Endothelial cell of umbilical vein (primary cell): ENCODE measurements around the gene TRIM23. TPM values are rescaled to one million over a fixed set of nuclear protein-coding genes. Genes with fewer than 3 reads are reported as not detected.

Experiments
- BruUV-seq: library from RNA; stranded (reverse); fragments of 400-500 nt; replicated peaks from 2 replicates; lab custom pipeline; 2021; lab: Mats Ljungman, UMichigan
- CTCF ChIA-PET: fragments of 300-600, 350-600 bp; sonication (Branson Sonifier 250); formaldehyde crosslinking; loops from one replicate; lab custom pipeline; 2021; ENCODE audit warnings: antibody characterized with exemption, inconsistent platforms; lab: Charles Lee
- POLR2A ChIA-PET: fragments of 300-600, 350-600 bp; sonication (Branson Sonifier 250); formaldehyde crosslinking; loops from one replicate; lab custom pipeline; 2021; ENCODE audit warnings: antibody characterized with exemption, inconsistent platforms; lab: Charles Lee
- DNase-seq: peaks from one replicate; pipeline ENCODE4 v3.0.0-alpha.2; 2011; ENCODE audit warnings: low read depth, low spot score
- FAIRE-seq: peaks from 2 replicates; lab custom pipeline; 2011; peaks lifted over from hg19 to GRCh38; lab: Jason Lieb, UNC
- H2AFZ ChIP-seq: 2 replicates; pipeline ENCODE4 v1.6.0; 2012; ENCODE audit warnings: low read depth, low read length, control low read depth, inconsistent platforms
- H3K27ac ChIP-seq: 2 replicates; pipeline ENCODE4 v1.5.1; 2011; ENCODE audit warnings: low read depth, mild to moderate bottlenecking, control low read depth, low read length, moderate library complexity; ENCODE audit not compliant: insufficient read depth
- H3K27me3 ChIP-seq, 2 experiments: 2 replicates each; pipeline versions ENCODE4 v1.6.0 to v1.6.1; 2011; ENCODE audit warnings: low read length in 2 of 2, mixed read lengths in 1 of 2; ENCODE audit not compliant: control insufficient read depth in 2 of 2, insufficient read depth in 2 of 2
- H3K36me3 ChIP-seq, 2 experiments: 2 replicates in 1 of 2; 3 replicates in 1 of 2; pipeline ENCODE4 v1.5.1; 2011; ENCODE audit warnings: low read length in 2 of 2, mild to moderate bottlenecking in 1 of 2, moderate library complexity in 1 of 2; ENCODE audit not compliant: control insufficient read depth in 2 of 2, insufficient read depth in 2 of 2; ENCODE audit errors: extremely low read depth in 1 of 2
- H3K4me1 ChIP-seq: 3 replicates; pipeline ENCODE4 v1.5.1; 2011; ENCODE audit warnings: mild to moderate bottlenecking, low read length; ENCODE audit not compliant: control insufficient read depth, insufficient read depth; ENCODE audit errors: extremely low read depth
- H3K4me2 ChIP-seq: 2 replicates; pipeline ENCODE4 v1.6.1; 2011; ENCODE audit warnings: low read length, control low read depth, mixed read lengths; ENCODE audit not compliant: insufficient read depth
- H3K4me3 ChIP-seq, 3 experiments: fragments of 200-600 bp in 1 of 3; sonication (generic), shearing (Covaris generic) in 1 of 3; replicated peaks in 1 of 3; 2 replicates each; pipeline ENCODE4 v1.5.1; 2011 to 2016; ENCODE audit warnings: control low read depth in 3 of 3, low read length in 3 of 3, mild to moderate bottlenecking in 2 of 3, inconsistent platforms in 1 of 3, low read depth in 1 of 3, moderate library complexity in 1 of 3; ENCODE audit not compliant: insufficient read depth in 1 of 3
- H3K79me2 ChIP-seq: 2 replicates; pipeline ENCODE4 v1.6.0; 2012; ENCODE audit warnings: low read length, inconsistent platforms; ENCODE audit not compliant: control insufficient read depth, insufficient read depth
- H3K9ac ChIP-seq: replicated peaks from 2 replicates; pipeline ENCODE3; 2011; ENCODE audit warnings: low read length, control low read depth; ENCODE audit not compliant: insufficient read depth; ENCODE audit errors: extremely low read depth
- H3K9me1 ChIP-seq: replicated peaks from 3 replicates; pipeline ENCODE4 v1.6.0; 2011; ENCODE audit warnings: mild to moderate bottlenecking, low read length; ENCODE audit not compliant: control insufficient read depth, insufficient read depth; ENCODE audit errors: extremely low read depth
- H3K9me3 ChIP-seq: replicated peaks from 2 replicates; pipeline ENCODE4 v1.5.1; 2012; ENCODE audit warnings: low read length, inconsistent platforms; ENCODE audit not compliant: control insufficient read depth, insufficient read depth
- H4K20me1 ChIP-seq: replicated peaks from 2 replicates; pipeline ENCODE3; 2011; ENCODE audit warnings: mild to moderate bottlenecking, low read length; ENCODE audit not compliant: control insufficient read depth, insufficient read depth; ENCODE audit errors: extremely low read depth
- EZH2 ChIP-seq: IDR thresholded peaks from 2 replicates; pipeline ENCODE4 v1.6.1; 2012; ENCODE audit warnings: borderline replicate concordance, low read depth, mild to moderate bottlenecking, moderate library complexity, low read length, inconsistent platforms; ENCODE audit not compliant: severe bottlenecking
- FOS ChIP-seq: IDR thresholded peaks from 2 replicates; pipeline ENCODE4 v1.6.1; 2011; ENCODE audit warnings: mild to moderate bottlenecking, low read length, moderate library complexity, borderline replicate concordance; ENCODE audit not compliant: insufficient read depth
- GATA2 ChIP-seq: IDR thresholded peaks from 2 replicates; pipeline ENCODE4 v1.7.0; 2011; ENCODE audit warnings: low read depth, mild to moderate bottlenecking, moderate library complexity, mixed read lengths, low read length; ENCODE audit not compliant: insufficient read length, insufficient read depth
- JUN ChIP-seq: IDR thresholded peaks from 2 replicates; pipeline ENCODE4 v1.6.1; 2011; ENCODE audit warnings: borderline replicate concordance, low read depth; ENCODE audit not compliant: insufficient read length, insufficient read depth
- MYC ChIP-seq: IDR thresholded peaks from one replicate; pipeline ENCODE4 v1.6.1; 2011; ENCODE audit warnings: mild to moderate bottlenecking, low read depth, low read length
- POLR2A ChIP-seq: IDR thresholded peaks from 2 replicates; pipeline ENCODE4 v1.6.1; 2012; ENCODE audit warnings: low read depth, mild to moderate bottlenecking, control low read depth, low read length
- POLR2AphosphoS5 ChIP-seq: IDR thresholded peaks from 2 replicates; pipeline ENCODE4 v1.6.1; 2012; ENCODE audit warnings: low read depth, mild to moderate bottlenecking, control low read depth, low read length, moderate library complexity; ENCODE audit not compliant: insufficient read depth
- dilution Hi-C: fragments of 300-500 bp; cut with MboI; formaldehyde crosslinking; loops from one replicate; pipeline ENCODE4 v1.15.0; 2019; ENCODE audit warnings: low sequenced_read_pairs; ENCODE audit not compliant: extremely low pct_ligation_motif_present
- intact Hi-C: fragments of 100-400 bp; cut with micrococcal nuclease; formaldehyde crosslinking; loops from one replicate; pipeline ENCODE4 v1.10.0; 2022
- polyA plus RNA-seq, 4 experiments: library from polyadenylated mRNA; depleted of rRNA in 3 of 4; stranded (reverse) in 3 of 4; unstranded in 1 of 4; fragments of >200 nt; gene quantifications; 2 replicates each; pipeline versions ENCODE4 v1.2.1 to v1.2.3, GENCODE V29; 2011 to 2012; ENCODE audit warnings: missing spikeins in 1 of 4
- total RNA-seq: library from RNA; stranded (reverse); gene quantifications from 2 replicates; pipeline ENCODE4 v1.2.3, GENCODE V29; 2021
- TF ChIP-seq, protein P1 (sequence below): IDR thresholded peaks from 2 replicates; pipeline ENCODE4 v1.6.1; 2011; ENCODE audit not compliant: insufficient read depth, insufficient read length
- TF ChIP-seq, protein P2 (sequence below), 2 donors: IDR thresholded peaks; 1 replicate in 1 of 2; 2 replicates in 1 of 2; pipeline ENCODE4 v1.5.1; 2011; ENCODE audit warnings: low read length in 2 of 2, mild to moderate bottlenecking in 2 of 2, moderate library complexity in 2 of 2, control low read depth in 1 of 2, inconsistent platforms in 1 of 2, low read depth in 1 of 2; ENCODE audit not compliant: insufficient read depth in 1 of 2; ENCODE audit errors: extremely low read depth in 1 of 2

The TRIM23 gene
- total and polyA plus RNA-seq, 2 donors (not counting 3 experiments of a cell fraction or from before 2014, with no cell fraction given): 2.2 to 10.6 TPM

DNA sequence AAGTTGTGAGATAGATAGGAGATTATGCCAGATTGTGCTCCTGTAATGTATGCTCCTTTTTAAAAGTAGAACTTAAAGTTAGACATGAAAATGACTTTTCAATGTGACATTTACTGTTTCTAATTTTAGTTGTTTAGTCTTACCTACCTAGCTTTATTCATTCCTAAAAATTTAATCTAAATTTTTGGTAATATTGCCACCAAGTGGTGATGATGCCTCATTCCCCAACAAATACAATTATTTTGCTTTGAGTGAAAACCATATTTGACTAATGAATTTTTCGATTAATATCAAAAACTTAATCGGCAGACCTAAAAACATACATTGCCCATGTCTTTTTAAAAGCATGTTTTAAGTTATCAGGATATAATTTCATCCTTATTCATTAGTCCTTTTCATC is 35.4 kb downstream of the TRIM23 start:
- FAIRE-seq: peak; percentile 44

More for the DNA sequence above, 35.4 kb downstream of the TRIM23 start:
- dilution Hi-C loops: no loop called here
- Histone ChIP-seq H3K4me2 (no peak overlapping the region), H3K36me3 (peaks cover 4 to 15% of the 10 kb centered on the region in 2 experiments), H3K27me3 (no peaks in the 10 kb centered on the region), H3K9me3 (no peaks in the 10 kb centered on the region), H3K27ac (no peak overlapping the region), H3K4me1 (peaks cover 7% of the 10 kb centered on the region), H3K9me1 (no peaks in the 10 kb centered on the region), H2AFZ (no peak overlapping the region), H3K79me2 (no peaks in the 10 kb centered on the region), H4K20me1 (no peaks in the 10 kb centered on the region), H3K4me3 (no peak overlapping the region), H3K9ac (no peak overlapping the region)
- CTCF ChIA-PET: interaction anchor here (0.6 to 4.0 kb wide), 5 partner anchors 23 to 1441 kb away, joined by 3 to 22 read pairs (median 3); no protein-coding TSS in a partner anchor
- no peak for DNase-seq
- POLR2A ChIA-PET: no interaction called here
- no TSS peak for BruUV-seq
- TF ChIP-seq MYC (no peak), EZH2 (no peak), POLR2AphosphoS5 (no peak), JUN (no peak), FOS (no peak), POLR2A (no peak), GATA2 (no peak)
- TF ChIP-seq, protein P1, sequence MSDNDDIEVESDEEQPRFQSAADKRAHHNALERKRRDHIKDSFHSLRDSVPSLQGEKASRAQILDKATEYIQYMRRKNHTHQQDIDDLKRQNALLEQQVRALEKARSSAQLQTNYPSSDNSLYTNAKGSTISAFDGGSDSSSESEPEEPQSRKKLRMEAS: no peak
- TF ChIP-seq, protein P2, sequence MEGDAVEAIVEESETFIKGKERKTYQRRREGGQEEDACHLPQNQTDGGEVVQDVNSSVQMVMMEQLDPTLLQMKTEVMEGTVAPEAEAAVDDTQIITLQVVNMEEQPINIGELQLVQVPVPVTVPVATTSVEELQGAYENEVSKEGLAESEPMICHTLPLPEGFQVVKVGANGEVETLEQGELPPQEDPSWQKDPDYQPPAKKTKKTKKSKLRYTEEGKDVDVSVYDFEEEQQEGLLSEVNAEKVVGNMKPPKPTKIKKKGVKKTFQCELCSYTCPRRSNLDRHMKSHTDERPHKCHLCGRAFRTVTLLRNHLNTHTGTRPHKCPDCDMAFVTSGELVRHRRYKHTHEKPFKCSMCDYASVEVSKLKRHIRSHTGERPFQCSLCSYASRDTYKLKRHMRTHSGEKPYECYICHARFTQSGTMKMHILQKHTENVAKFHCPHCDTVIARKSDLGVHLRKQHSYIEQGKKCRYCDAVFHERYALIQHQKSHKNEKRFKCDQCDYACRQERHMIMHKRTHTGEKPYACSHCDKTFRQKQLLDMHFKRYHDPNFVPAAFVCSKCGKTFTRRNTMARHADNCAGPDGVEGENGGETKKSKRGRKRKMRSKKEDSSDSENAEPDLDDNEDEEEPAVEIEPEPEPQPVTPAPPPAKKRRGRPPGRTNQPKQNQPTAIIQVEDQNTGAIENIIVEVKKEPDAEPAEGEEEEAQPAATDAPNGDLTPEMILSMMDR (IDR thresholded peaks at IDR 0.05; ENCODE audit: extremely low read depth in 1 of 2, insufficient read depth in 1 of 2, low read depth in 1 of 2, low read length in 2 of 2): no peak
- intact Hi-C loops: no loop called here
